GM19463 (cell line): ENCODE results near the gene DUOXA2.

Source experiments
- ATAC-seq: cut with Tn5 transposase; IDR thresholded peaks from one replicate; pipeline ENCODE4 v1.9.1; 2021; ENCODE audit warnings: mild to moderate bottlenecking, moderate library complexity; ENCODE audit not compliant: unreplicated experiment

The DUOXA2 gene

GRCh38 chr15:45155739-45156138 is 41.6 kb downstream of the DUOXA2 start:
- ATAC-seq: no peak

- no peak for ATAC-seq
Measured at GRCh38 chr15:45156744-45157455, 42.8 kb downstream of the DUOXA2 start.

- ATAC-seq: no peak
Measured at GRCh38 chr15:45157974-45158373, 43.8 kb downstream of the DUOXA2 start.

- ATAC-seq: no peak
Measured at GRCh38 chr15:45161666-45162065, 47.5 kb downstream of the DUOXA2 start.

GRCh38 chr15:45162771-45163507 is 48.8 kb downstream of the DUOXA2 start:
- ATAC-seq: peak; percentile 37

GRCh38 chr15:45163508-45163856 is 49.4 kb downstream of the DUOXA2 start:
- ATAC-seq: no peak

- no peak for ATAC-seq
Measured at GRCh38 chr15:45164914-45165313, 50.8 kb downstream of the DUOXA2 start.

- ATAC-seq: no peak
Measured at GRCh38 chr15:45165536-45165935, 51.4 kb downstream of the DUOXA2 start.

GRCh38 chr15:45166834-45167630 is 52.9 kb downstream of the DUOXA2 start:
- ATAC-seq: peak; percentile 91

GRCh38 chr15:45167631-45168205 is 53.6 kb downstream of the DUOXA2 start:
- ATAC-seq: no peak
